GM12873 (cell line): Measurements from ENCODE around the gene NDUFAF3.
A peak's percentile ranks its signal among the peaks of the same experiment; 100 is the strongest.

Experiments used
- CTCF ChIP-seq: IDR thresholded peaks from 2 replicates; pipeline ENCODE4 v1.5.1; 2012; ENCODE audit warnings: low read depth, mild to moderate bottlenecking, moderate library complexity, low read length, control low read depth; ENCODE audit not compliant: insufficient read depth; ENCODE audit errors: missing control alignments

NDUFAF3 gene

GRCh38 chr3:48984663-48985062 lies 37.3 kb upstream of the NDUFAF3 start:
- no peak for TF ChIP-seq CTCF

- TF ChIP-seq CTCF = no peak
Observed at GRCh38 chr3:48985831-48986376, 36.0 kb upstream of the NDUFAF3 start.

- no peak for TF ChIP-seq CTCF
Observed at GRCh38 chr3:48989126-48989795, 32.7 kb upstream of the NDUFAF3 start.

- peak; percentile 30 for TF ChIP-seq CTCF
Observed at GRCh38 chr3:48989796-48990635, 31.9 kb upstream of the NDUFAF3 start, which contains the start of gene P4HTM. Gene P4HTM (plus strand): TSS chr3:48990241. CDS start chr3:48990257, 16 bp downstream.

- TF ChIP-seq CTCF = no peak
Observed at GRCh38 chr3:48990636-48991469, 31.1 kb upstream of the NDUFAF3 start.

- no peak for TF ChIP-seq CTCF
Observed at GRCh38 chr3:48991851-48992545, 29.9 kb upstream of the NDUFAF3 start.
